Stimulated activated naive CD4-positive, alpha-beta T cell treated with Interleukin-2 at 50 U/mL for 16 hours (primary cell): ENCODE measurements around the gene BOLA2.
"Not testable (repeated sequence)": the region's sequence is repeated elsewhere in the genome, so short reads cannot be mapped to it uniquely, and the experiment has no call there.

Source experiments
- DNase-seq: peaks from one replicate; lab custom pipeline; 2025; lab: John Stamatoyannopoulos, UW

The BOLA2 gene

GRCh38 chr16:29454269-29454668 is at the start of gene BOLA2, which contains the start of gene SLX1B:
Gene BOLA2 (minus strand): TSS chr16:29454351. CDS start chr16:29454253, 98 bp downstream.
Gene SLX1B (plus strand): TSS chr16:29454533.
- DNase-seq, result not testable (repeated sequence)

DNA sequence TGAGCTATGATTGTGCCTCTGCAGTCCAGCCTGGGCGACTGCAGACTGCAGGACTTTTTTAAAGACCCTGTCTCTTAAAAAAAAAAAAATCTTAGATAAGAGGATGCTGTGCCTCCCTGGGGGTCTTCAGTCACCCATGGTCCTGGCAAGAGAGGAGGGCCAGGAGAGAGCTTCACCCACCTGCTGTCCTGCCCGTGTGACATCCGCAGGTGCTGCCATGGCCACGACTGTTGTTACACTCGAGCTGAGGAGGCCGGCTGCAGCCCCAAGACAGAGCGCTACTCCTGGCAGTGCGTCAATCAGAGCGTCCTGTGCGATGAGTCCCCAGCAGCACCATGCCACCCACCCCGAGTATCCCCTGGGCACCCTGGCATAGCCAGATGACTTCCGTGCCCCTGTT is 28.1 kb upstream of the BOLA2 start:
- DNase-seq, result not testable (repeated sequence)

DNA sequence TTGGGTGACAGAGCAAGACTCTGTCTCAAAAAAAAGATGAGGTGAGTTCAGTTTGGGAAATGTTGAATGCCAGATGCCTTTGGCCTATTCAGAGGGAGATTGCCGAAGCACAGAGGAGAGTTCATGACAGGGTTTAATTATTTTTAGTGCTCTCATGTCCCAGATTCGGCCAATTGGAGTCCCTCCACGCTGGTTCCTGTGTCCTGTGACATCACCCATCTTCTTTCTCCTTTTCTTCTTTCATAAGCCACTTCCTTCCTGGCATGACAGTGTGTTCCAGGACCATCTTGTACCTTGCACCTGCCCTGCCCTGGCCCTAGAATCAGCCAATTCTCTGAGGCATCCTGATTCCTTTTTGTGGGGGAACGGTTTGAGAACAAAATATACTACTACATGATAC is 17.9 kb upstream of the BOLA2 start:
- not testable (repeated sequence) for DNase-seq

- DNase-seq, result not testable (repeated sequence)
Observed at GRCh38 chr16:29469660-29470059, 15.5 kb upstream of the BOLA2 start.

- DNase-seq, result not testable (repeated sequence)
Observed at GRCh38 chr16:29467654-29468366, 13.7 kb upstream of the BOLA2 start.

- DNase-seq, result not testable (repeated sequence)
Observed at GRCh38 chr16:29466904-29467303, 12.8 kb upstream of the BOLA2 start.

DNA sequence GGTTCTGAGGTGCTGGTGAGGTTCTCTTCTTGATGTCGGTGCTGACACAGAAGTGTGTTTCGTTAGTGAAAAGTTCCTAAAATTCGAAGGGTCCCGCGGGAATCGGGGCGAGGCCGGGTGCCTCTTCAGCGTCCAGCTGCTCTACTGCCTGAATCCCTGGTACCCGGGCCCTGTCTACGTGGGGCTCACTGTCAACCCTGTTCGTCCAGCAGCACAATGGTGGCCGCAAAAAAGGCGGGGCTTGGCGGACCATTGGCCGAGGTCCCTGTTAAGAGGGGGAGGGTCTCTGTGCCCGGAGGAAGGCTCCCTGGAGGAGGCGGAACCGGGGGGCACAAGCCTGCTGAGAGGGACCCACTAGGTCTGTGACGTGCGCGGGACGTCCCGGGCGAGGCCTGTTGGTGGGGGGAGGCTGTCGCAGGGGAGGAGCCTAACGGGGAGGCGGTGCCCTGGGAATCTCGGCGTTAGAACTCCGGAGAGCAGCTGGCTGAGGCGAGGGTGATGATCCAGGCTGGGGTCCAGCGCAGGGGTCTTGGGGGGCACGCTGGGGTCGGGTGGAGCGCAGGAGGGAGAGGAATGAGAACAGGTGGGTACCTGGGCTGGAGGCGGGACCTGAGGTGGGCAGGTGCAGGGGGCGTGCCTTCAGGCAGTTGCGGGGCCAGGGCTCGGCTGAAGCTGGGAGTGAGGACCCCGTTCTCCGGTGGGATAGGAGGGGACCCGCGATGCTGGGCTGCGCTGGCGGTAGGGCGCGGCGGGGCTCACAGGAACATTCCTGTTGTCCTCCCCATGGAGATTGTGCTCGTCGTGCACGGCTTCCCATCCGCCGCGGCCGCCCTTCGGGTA is 12.1 kb upstream of the BOLA2 start:
- not testable (repeated sequence) for DNase-seq

- not testable (repeated sequence) for DNase-seq
Observed at GRCh38 chr16:29460647-29461030, 6.5 kb upstream of the BOLA2 start.

DNA sequence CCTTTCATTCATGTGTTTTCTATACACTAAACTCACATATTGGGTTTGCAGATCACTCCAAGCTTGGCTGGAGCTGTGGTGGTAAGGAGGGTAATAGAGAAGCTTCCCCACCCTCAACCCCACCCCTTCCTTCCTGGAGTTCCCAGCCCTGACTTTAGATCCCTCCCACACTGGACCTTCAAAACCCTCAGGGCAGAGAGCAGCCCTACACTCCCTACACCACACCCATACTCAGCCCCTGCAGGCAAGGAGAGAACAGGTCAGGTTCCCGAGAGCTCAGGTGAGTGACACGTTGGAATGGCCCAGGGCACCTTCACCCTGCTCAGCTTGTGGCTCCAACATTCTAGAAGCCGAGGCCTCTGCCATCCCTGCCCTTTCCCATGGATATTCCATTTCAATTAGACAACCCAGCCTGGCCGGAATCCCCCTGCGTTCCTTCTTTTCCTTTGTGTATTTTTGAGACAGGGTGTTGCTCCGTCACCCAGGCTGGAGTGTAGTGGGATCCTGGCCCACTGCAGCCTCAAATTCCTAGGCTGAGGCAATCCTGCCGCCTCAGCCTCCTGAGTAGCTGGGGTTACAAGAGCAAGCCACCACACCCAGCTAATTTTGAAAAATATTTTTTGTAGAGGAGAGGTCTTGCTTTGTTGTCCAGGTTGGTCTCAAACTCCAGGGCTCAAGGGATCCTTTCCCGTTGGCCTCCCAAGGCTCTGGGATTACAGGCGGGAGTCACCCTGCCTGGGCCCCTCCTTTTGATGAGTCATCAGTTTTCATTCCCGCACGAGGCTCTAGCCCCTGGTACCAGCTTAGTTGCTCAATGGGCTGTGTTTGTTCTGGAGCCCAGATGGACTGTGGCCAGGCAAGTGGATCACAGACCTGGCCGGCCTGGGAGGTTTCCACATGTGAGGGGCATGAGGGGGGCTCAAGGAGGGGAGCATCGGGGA is 5.8 kb upstream of the BOLA2 start, which contains the start of gene SULT1A4:
TSS of gene SULT1A4 (plus strand) at position 208 of the 941 bp plus-strand sequence. CDS start 1,473 bp downstream, outside the sequence.
- not testable (repeated sequence) for DNase-seq

DNA sequence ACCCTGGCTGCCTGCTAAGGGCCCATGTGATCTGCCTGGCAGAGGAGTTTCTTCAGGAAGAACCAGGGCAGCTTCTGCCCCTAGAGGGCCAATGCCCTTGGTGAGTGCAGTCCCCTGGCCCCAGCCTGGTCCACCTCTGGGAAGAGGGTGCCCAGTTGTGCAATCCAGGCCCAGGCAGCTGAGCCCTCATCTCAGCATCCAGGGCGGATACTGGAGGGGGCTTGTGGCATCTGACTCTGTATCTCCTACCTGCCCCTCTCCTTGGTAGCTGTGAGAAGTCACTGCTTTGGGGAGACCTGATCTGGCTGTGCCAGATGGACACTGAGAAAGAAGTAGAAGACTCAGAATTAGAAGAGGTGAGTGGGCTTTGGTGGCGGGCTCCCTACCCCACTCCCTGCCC is 3.5 kb upstream of the BOLA2 start:
- not testable (repeated sequence) for DNase-seq

DNA sequence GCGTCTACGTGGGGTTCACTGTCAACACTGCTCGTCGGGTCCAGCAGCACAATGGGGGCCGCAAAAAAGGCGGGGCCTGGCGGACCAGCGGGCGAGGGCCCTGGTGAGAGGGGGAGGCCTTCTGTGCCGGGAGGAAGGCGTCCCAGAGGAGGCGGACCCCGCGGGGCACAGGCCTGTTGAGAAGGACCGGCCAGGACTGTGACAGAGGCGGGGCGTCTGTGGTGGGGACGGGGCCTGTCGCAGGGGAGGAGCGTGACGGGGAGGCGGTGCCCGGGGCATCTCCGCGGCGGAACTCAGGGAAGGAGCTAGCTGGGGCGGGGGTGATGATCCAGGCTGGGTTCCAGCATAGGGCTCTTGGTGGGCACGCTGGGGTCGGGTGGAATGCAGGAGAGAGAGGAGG is 677 bp upstream of the BOLA2 start:
- not testable (repeated sequence) for DNase-seq

DNA sequence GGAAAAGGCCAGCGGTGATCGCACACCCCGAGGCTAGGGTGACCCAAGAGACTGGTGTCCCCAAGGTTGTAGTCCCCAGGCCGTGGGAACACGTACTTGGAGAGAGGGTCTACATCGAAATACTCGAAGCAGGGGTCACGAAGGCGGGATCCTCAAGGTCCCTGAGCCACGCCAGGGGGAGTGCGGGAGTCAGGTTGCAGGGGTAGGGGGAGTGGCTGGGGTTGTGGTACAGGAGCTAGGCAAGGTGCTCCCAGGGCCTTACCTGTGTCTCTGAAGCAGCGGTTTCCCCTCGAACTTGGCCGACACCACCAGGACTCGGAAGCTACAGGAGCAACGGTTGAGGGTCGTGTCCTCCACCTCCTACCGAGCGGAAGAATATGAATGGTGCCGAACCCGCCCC is 397 bp downstream of the BOLA2 start:
- DNase-seq, result not testable (repeated sequence)

DNA sequence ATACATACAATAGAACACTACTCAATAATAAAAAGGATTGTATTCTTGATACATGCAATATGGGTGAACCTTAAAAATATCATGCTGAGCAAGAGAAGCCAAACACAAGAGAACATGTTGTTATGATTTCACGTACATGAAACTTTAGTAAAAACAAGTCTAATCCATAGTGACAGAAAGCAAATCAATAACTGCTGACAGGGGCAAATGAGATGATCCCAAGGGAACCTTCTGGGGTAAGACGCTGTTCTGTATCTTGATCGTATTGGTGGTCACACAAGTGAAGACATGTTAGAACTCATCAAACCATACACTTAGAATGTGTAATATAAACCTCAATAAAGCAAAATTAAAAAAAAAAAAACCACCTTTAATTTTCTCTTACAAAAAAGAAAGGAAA is 28.8 kb downstream of the BOLA2 start:
- DNase-seq, result not testable (repeated sequence)

DNA sequence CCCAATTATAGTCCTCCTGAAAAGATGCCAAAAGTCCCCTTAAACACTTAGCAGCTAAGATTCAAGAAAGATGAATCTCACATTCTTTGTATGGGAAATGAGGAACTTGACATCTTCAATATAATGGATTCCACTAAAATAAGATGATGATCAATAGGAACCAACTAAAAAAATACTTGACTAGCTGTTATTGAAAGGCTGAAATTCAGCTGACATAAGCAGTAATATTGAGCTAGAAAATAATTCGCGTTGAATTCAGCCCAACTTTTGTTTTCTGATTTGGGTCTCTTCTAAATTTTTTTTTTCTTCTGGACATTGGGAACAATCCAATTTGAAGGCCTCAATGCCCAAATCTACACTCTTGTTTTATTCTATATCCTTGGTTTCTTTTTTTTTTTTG is 30.6 kb downstream of the BOLA2 start:
- DNase-seq, result not testable (repeated sequence)

GRCh38 chr16:29405249-29405648 is 48.9 kb downstream of the BOLA2 start:
- DNase-seq, result not testable (repeated sequence)
